Medulla oblongata (tissue), 1 donor: ENCODE results near the gene TMBIM1.
"Not testable (repeated sequence)": the region's sequence is repeated elsewhere in the genome, so short reads cannot be mapped to it uniquely, and the experiment has no call there.

Experiments
- DNase-seq: peaks from one replicate; pipeline ENCODE4 v3.0.0-alpha.2; 2015; ENCODE audit errors: extremely low spot score

Gene TMBIM1

GRCh38 chr2:218318241-218318640, 25.9 kb upstream of the TMBIM1 start:
- DNase-seq = no peak

- no peak for DNase-seq
Observed at GRCh38 chr2:218317835-218318234, 25.5 kb upstream of the TMBIM1 start.

GRCh38 chr2:218317303-218317630, 25.0 kb upstream of the TMBIM1 start:
- DNase-seq = no peak

GRCh38 chr2:218315397-218315796, 23.1 kb upstream of the TMBIM1 start:
- DNase-seq = no peak

GRCh38 chr2:218314764-218315163, 22.5 kb upstream of the TMBIM1 start:
- not testable (repeated sequence) for DNase-seq

- DNase-seq = no peak
Observed at GRCh38 chr2:218313356-218313755, 21.1 kb upstream of the TMBIM1 start.

GRCh38 chr2:218312267-218312756, 20.0 kb upstream of the TMBIM1 start:
- DNase-seq = no peak

GRCh38 chr2:218311541-218312266, 19.4 kb upstream of the TMBIM1 start:
- DNase-seq = not testable (repeated sequence)

- DNase-seq = no peak
Observed at GRCh38 chr2:218310853-218311540, 18.7 kb upstream of the TMBIM1 start.

- no peak for DNase-seq
Observed at GRCh38 chr2:218307415-218308090, 15.2 kb upstream of the TMBIM1 start.

GRCh38 chr2:218306184-218306920, 14.0 kb upstream of the TMBIM1 start:
- DNase-seq = no peak

GRCh38 chr2:218305383-218305782, 13.1 kb upstream of the TMBIM1 start:
- no peak for DNase-seq

- DNase-seq = peak; percentile 94
Observed at GRCh38 chr2:218301176-218301819, 9.0 kb upstream of the TMBIM1 start.

- DNase-seq = no peak
Observed at GRCh38 chr2:218300141-218300540, 7.8 kb upstream of the TMBIM1 start.

- peak; percentile 77 for DNase-seq
Observed at GRCh38 chr2:218298314-218298875, 6.1 kb upstream of the TMBIM1 start.

- peak; percentile 87 for DNase-seq
Observed at GRCh38 chr2:218296847-218297246, 4.5 kb upstream of the TMBIM1 start.

GRCh38 chr2:218296200-218296599, 3.9 kb upstream of the TMBIM1 start:
- no peak for DNase-seq

- no peak for DNase-seq
Observed at GRCh38 chr2:218295029-218295428, 2.7 kb upstream of the TMBIM1 start.

GRCh38 chr2:218294430-218295022, 2.2 kb upstream of the TMBIM1 start:
- DNase-seq = no peak

GRCh38 chr2:218293715-218294429, 1.6 kb upstream of the TMBIM1 start:
- DNase-seq = no peak
